Liver (tissue), 3 donors: Measurements from ENCODE around the gene CDCA5.

Experiments used
- GABPA ChIP-seq, 2 donors: IDR thresholded peaks in 1 of 2; conservative IDR thresholded peaks in 1 of 2; 2 replicates each; pipeline ENCODE4 v1.6.1; 2016; ENCODE audit warnings: antibody characterized with exemption in 2 of 2, mild to moderate bottlenecking in 1 of 2, moderate library complexity in 1 of 2
- HNF4A ChIP-seq, 2 donors: conservative IDR thresholded peaks; 2 replicates each; pipeline ENCODE4 v1.6.1; 2016; ENCODE audit warnings: antibody characterized with exemption in 2 of 2, mild to moderate bottlenecking in 2 of 2
- RAD21 ChIP-seq, 2 donors: IDR thresholded peaks; 2 replicates each; pipeline ENCODE4 v1.6.1; 2016; ENCODE audit warnings: antibody characterized with exemption in 2 of 2, mild to moderate bottlenecking in 2 of 2
- RXRA ChIP-seq, 2 donors: IDR thresholded peaks; 2 replicates each; pipeline ENCODE4 v1.6.1; 2017 to 2018; ENCODE audit warnings: antibody characterized with exemption in 2 of 2, mild to moderate bottlenecking in 1 of 2
- TAF1 ChIP-seq: conservative IDR thresholded peaks from 2 replicates; pipeline ENCODE4 v1.6.1; 2016; ENCODE audit warnings: antibody characterized with exemption, mild to moderate bottlenecking
- YY1 ChIP-seq: IDR thresholded peaks from 2 replicates; pipeline ENCODE4 v1.6.1; 2016; ENCODE audit warnings: antibody characterized with exemption, mild to moderate bottlenecking
- TF ChIP-seq, protein P1 (sequence below): fragments of 150-350 bp; IDR thresholded peaks from 2 replicates; pipeline ENCODE4 v1.5.1; 2017; ENCODE audit warnings: improper control_type of control experiment, low read depth, low read length; ENCODE audit not compliant: missing input control
- TF ChIP-seq, protein P2 (sequence below): IDR thresholded peaks from 2 replicates; pipeline ENCODE4 v1.6.1; 2016; ENCODE audit warnings: antibody characterized with exemption
- donor health status: healthy.
- donor health status: healthy.

DNA sequence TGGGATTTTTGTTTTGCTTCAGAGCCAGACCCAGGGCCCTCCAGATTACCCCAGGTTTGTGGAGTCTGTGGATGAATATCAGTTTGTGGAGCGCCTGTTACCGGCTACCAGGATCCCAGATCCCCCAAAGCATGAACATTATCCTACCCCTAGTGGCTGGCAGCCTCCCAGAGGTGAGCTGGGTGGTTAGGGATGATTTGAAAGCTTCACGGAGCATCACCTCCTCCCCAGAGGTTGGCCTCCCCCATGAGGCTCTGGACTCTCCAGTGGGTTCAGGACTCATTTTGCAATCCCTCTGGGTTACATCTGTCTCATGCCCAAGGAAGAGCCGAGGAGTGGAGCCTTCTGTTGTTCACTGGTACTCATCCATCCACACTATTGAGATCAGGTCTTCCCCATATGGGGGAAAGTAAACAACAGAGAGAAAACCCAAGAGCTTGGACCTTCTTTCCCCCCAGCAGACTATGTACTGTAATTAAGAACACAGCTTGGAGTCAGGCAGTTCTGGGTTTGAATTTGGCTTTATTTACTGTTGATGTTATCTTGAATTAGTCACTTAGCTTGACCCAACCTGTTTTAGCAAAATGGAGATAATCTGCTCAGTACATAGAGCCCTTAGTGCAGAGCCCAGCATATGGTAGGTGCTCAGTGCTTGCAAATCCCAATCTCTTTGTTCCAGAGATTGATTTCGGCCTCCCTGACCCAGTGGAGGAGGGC is 40.8 kb upstream of the CDCA5 start:
- TF ChIP-seq, protein P1, sequence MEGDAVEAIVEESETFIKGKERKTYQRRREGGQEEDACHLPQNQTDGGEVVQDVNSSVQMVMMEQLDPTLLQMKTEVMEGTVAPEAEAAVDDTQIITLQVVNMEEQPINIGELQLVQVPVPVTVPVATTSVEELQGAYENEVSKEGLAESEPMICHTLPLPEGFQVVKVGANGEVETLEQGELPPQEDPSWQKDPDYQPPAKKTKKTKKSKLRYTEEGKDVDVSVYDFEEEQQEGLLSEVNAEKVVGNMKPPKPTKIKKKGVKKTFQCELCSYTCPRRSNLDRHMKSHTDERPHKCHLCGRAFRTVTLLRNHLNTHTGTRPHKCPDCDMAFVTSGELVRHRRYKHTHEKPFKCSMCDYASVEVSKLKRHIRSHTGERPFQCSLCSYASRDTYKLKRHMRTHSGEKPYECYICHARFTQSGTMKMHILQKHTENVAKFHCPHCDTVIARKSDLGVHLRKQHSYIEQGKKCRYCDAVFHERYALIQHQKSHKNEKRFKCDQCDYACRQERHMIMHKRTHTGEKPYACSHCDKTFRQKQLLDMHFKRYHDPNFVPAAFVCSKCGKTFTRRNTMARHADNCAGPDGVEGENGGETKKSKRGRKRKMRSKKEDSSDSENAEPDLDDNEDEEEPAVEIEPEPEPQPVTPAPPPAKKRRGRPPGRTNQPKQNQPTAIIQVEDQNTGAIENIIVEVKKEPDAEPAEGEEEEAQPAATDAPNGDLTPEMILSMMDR = no peak
- TF ChIP-seq RAD21 (IDR thresholded peaks at IDR 0.05) (no peak), HNF4A (conservative IDR thresholded peaks at IDR 0.05) (no peak), GABPA (IDR thresholded peaks at IDR 0.05 in 1 of 2, conservative IDR thresholded peaks at IDR 0.05 in 1 of 2) (no peak), RXRA (IDR thresholded peaks at IDR 0.05) (no peak), TAF1 (no peak), YY1 (no peak)
- TF ChIP-seq, protein P2, sequence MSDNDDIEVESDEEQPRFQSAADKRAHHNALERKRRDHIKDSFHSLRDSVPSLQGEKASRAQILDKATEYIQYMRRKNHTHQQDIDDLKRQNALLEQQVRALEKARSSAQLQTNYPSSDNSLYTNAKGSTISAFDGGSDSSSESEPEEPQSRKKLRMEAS = no peak
